Cardiac muscle cell (in vitro differentiated cells and primary cell): Measurements from ENCODE around the gene SFXN5. TPM values are rescaled to one million over a fixed set of nuclear protein-coding genes. Genes with fewer than 3 reads are reported as not detected.

Source experiments
- DNase-seq, 2 donors: peaks; one replicate each; pipeline versions ENCODE4 v3.0.0 to v3.0.0-alpha.2; 2010 to 2017; ENCODE audit warnings: low read depth in 1 of 2, low spot score in 1 of 2
- H3K27ac ChIP-seq: fragments of 200-600 bp; sonication (generic); 2 replicates; pipeline ENCODE4 v1.5.1; 2016
- H3K27me3 ChIP-seq: fragments of 200-600 bp; sonication (generic); 2 replicates; pipeline ENCODE4 v1.6.0; 2016; ENCODE audit warnings: control low read depth
- H3K36me3 ChIP-seq: fragments of 200-600 bp; sonication (generic); 2 replicates; pipeline ENCODE4 v1.5.1; 2016; ENCODE audit warnings: control low read depth
- H3K4me1 ChIP-seq: fragments of 200-600 bp; sonication (generic); 2 replicates; pipeline ENCODE4 v1.8.1; 2017; ENCODE audit warnings: low read depth, mild to moderate bottlenecking, mixed run types
- H3K4me3 ChIP-seq: fragments of 200-600 bp; sonication (generic); 2 replicates; pipeline ENCODE4 v1.5.1; 2016; ENCODE audit warnings: mild to moderate bottlenecking
- H3K9me3 ChIP-seq: fragments of 200-600 bp; sonication (generic); 2 replicates; pipeline ENCODE4 v1.5.1; 2017; ENCODE audit warnings: low read depth, mild to moderate bottlenecking, control low read depth
- CTCF ChIP-seq: IDR thresholded peaks from 2 replicates; pipeline ENCODE4 v1.5.1; 2012; ENCODE audit warnings: low read depth, mild to moderate bottlenecking, low read length
- polyA plus RNA-seq: library from polyadenylated mRNA; unstranded; fragments of >200 nt; fragmentation: Nextera tagmentation; extraction: Ambion mirVana; gene quantifications from 2 replicates; pipeline ENCODE4 v1.2.1, GENCODE V29; 2016
- total RNA-seq: library from RNA; depleted of rRNA; stranded (reverse); fragments of >200 nt; gene quantifications from 2 replicates; pipeline ENCODE4 v1.2.3, GENCODE V29; 2016

SFXN5 gene
- total and polyA plus RNA-seq, 2 experiments from 2014 or later = 11.4 to 13.5 TPM

GRCh38 chr2:73092146-73092783 lies 20.8 kb upstream of the SFXN5 start:
- no peak for DNase-seq
- Histone ChIP-seq H3K4me3 (no peak overlapping the region), H3K36me3 (no peaks in the 10 kb centered on the region), H3K27me3 (peaks cover 3% of the 10 kb centered on the region), H3K9me3 (no peaks in the 10 kb centered on the region), H3K4me1 (peaks cover 4% of the 10 kb centered on the region), H3K27ac (no peak overlapping the region)
- no peak for TF ChIP-seq CTCF

- Histone ChIP-seq H3K36me3 (no peaks in the 10 kb centered on the region), H3K4me1 (peaks cover 4% of the 10 kb centered on the region), H3K27me3 (peaks cover 2% of the 10 kb centered on the region), H3K4me3 (no peak overlapping the region), H3K27ac (no peak overlapping the region), H3K9me3 (no peaks in the 10 kb centered on the region)
- DNase-seq = no peak
- TF ChIP-seq CTCF = no peak
These were observed 20.2 kb upstream of the SFXN5 start for GRCh38 chr2:73091696-73092095.

- Histone ChIP-seq H3K27me3 (no peaks in the 10 kb centered on the region), H3K4me1 (peaks cover 4% of the 10 kb centered on the region), H3K4me3 (no peak overlapping the region), H3K9me3 (no peaks in the 10 kb centered on the region), H3K36me3 (no peaks in the 10 kb centered on the region), H3K27ac (no peak overlapping the region)
- no peak for TF ChIP-seq CTCF
- DNase-seq = no peak
These were observed 19.7 kb upstream of the SFXN5 start for GRCh38 chr2:73091164-73091563.

GRCh38 chr2:73089270-73090030 lies 17.9 kb upstream of the SFXN5 start:
- Histone ChIP-seq H3K27me3 (no peaks in the 10 kb centered on the region), H3K9me3 (no peaks in the 10 kb centered on the region), H3K36me3 (no peaks in the 10 kb centered on the region), H3K27ac (no peak overlapping the region), H3K4me1 (peaks cover 4% of the 10 kb centered on the region), H3K4me3 (no peak overlapping the region)
- DNase-seq = peak in 1 of 2 donors; percentile 96
- TF ChIP-seq CTCF = no peak

- Histone ChIP-seq H3K36me3 (no peaks in the 10 kb centered on the region), H3K9me3 (no peaks in the 10 kb centered on the region), H3K4me1 (peaks cover 4% of the 10 kb centered on the region), H3K4me3 (no peak overlapping the region), H3K27me3 (peaks cover 3% of the 10 kb centered on the region), H3K27ac (no peak overlapping the region)
- TF ChIP-seq CTCF = no peak
- DNase-seq = no peak
These were observed 17.2 kb upstream of the SFXN5 start for GRCh38 chr2:73088703-73089102.
